Body of pancreas (tissue), 4 donors: ENCODE measurements around the gene DYNC2LI1. TPM values are rescaled to one million over a fixed set of nuclear protein-coding genes. Genes with fewer than 3 reads are reported as not detected.

ENCODE experiments used
- ATAC-seq: fragments of 150-250 bp; one replicate; pipeline ENCODE4 v1.9.1; 2016
- DNase-seq, 4 donors: peaks; one replicate each; pipeline ENCODE4 v3.0.0-alpha.2; 2019
- H3K27ac ChIP-seq, 4 donors: fragments of 200-600 bp; sonication (generic); 1 replicate in 3 of 4; 2 replicates in 1 of 4; pipeline versions ENCODE4 v1.5.1 to v1.6.1; 2016 to 2019; ENCODE audit warnings: mild to moderate bottlenecking in 1 of 4, mixed read lengths in 1 of 4, moderate library complexity in 1 of 4
- H3K27me3 ChIP-seq, 2 donors: fragments of 200-600 bp; sonication (generic); one replicate each; pipeline ENCODE4 v1.6.0; 2016; ENCODE audit warnings: mild to moderate bottlenecking in 1 of 2
- H3K36me3 ChIP-seq, 2 donors: fragments of 200-600 bp; sonication (generic); replicated peaks in 1 of 2; 2 replicates each; pipeline ENCODE4 v1.5.1; 2016; ENCODE audit warnings: low read depth in 2 of 2; ENCODE audit not compliant: insufficient read depth in 1 of 2
- H3K4me1 ChIP-seq: fragments of 200-600 bp; sonication (generic); one replicate; pipeline ENCODE4 v1.6.0; 2016
- H3K4me3 ChIP-seq, 2 donors: fragments of 200-600 bp; sonication (generic); 1 replicate in 1 of 2; 2 replicates in 1 of 2; pipeline ENCODE4 v1.5.1; 2016 to 2019
- H3K9me3 ChIP-seq, 3 donors: fragments of 200-600 bp; sonication (generic); 1 replicate in 2 of 3; 2 replicates in 1 of 3; pipeline ENCODE4 v1.5.1; 2016
- CTCF ChIP-seq, 7 experiments: fragments of 450-650 bp in 4 of 7; fragments of 200-600 bp in 3 of 7; sonication (generic) in 3 of 7; IDR thresholded peaks; one replicate each; pipeline ENCODE4 v1.5.1; 2016 to 2019; ENCODE audit warnings: antibody characterized with exemption in 7 of 7
- POLR2A ChIP-seq, 3 donors: fragments of 450-650 bp; IDR thresholded peaks; one replicate each; pipeline ENCODE4 v1.6.1; 2016; ENCODE audit warnings: antibody characterized with exemption in 3 of 3, mild to moderate bottlenecking in 2 of 3
- WGBS, 2 donors: methylation state at CpG; one replicate each; pipeline ENCODE4 v1.1.5; 2017; 5-methylcytosine and 5-hydroxymethylcytosine counted together
- intact Hi-C: fragments of 100-400 bp; cut with DNase I; formaldehyde crosslinking; loops from one replicate; pipeline ENCODE4 v1.15.1; 2023
- total RNA-seq, 2 donors: library from RNA; depleted of rRNA; stranded (reverse); fragments of >200 nt; gene quantifications; one replicate each; pipeline ENCODE4 v1.1.0, GENCODE V29; 2016

The DYNC2LI1 gene
- total RNA-seq, 2 donors from 2014 or later, result 21.0 to 21.4 TPM

GRCh38 chr2:43838560-43839267, 64.9 kb downstream of the DYNC2LI1 start, which contains the start of the genes ABCG5 and ABCG8:
Gene ABCG5, minus strand, starts transcription at chr2:43838839. Its CDS starts 160 bp downstream, at chr2:43838679.
Gene ABCG8, plus strand, starts transcription at chr2:43838971. Its CDS starts 83 bp downstream, at chr2:43839054.
- intact Hi-C loops, result no loop called here
- DNase-seq, result no peak
- 63 to 86% methylated on average over 13 to 20 of the region's 20 CpGs for WGBS, 2 donors
- Histone ChIP-seq H3K4me1 (no peaks in the 10 kb centered on the region), H3K9me3 (no peaks in the 10 kb centered on the region), H3K27ac (no peak within 1 kb of the TSS), H3K27me3 (no peaks in the 10 kb centered on the region), H3K4me3 (no peak within 1 kb of the TSS), H3K36me3 (no peaks in the 10 kb centered on the region)
- TF ChIP-seq POLR2A (IDR thresholded peaks at IDR 0.05), result no peak
- no peak for TF ChIP-seq CTCF (IDR thresholded peaks at IDR 0.05)
- no peak for ATAC-seq

- Histone ChIP-seq H3K4me1 (no peaks in the 10 kb centered on the region), H3K9me3 (no peaks in the 10 kb centered on the region), H3K27ac (no peak overlapping the region), H3K27me3 (no peaks in the 10 kb centered on the region), H3K4me3 (no peak overlapping the region), H3K36me3 (no peaks in the 10 kb centered on the region)
- intact Hi-C loops, result no loop called here
- 76 to 77% methylated on average over 14 of the region's 14 CpGs for WGBS, 2 donors
- ATAC-seq (no peak), DNase-seq (no peak)
- no peak for TF ChIP-seq CTCF (IDR thresholded peaks at IDR 0.05)
- no peak for TF ChIP-seq POLR2A (IDR thresholded peaks at IDR 0.05)
Measured at GRCh38 chr2:43839776-43840564, 66.1 kb downstream of the DYNC2LI1 start.

DNA sequence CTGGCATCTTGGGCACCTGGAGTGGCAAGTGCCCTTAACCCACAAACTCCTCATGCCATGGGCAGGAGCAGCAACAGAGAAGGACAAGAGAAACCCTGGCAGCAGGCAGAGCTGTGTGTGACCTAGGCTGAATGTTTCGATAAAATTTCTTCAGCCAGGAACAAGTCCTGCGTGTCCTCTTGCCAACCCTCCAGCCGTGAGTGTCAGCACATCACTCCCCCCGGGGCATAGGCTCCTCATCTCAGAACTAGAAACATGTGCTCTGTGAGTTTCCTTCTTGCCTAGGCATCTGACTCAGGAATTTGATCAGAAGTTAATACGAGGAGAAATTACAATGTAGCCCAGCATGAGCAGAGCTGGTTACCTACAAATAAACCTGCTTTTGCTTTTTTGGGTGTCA, 67.1 kb downstream of the DYNC2LI1 start:
- Histone ChIP-seq H3K27me3 (no peaks in the 10 kb centered on the region), H3K36me3 (no peaks in the 10 kb centered on the region), H3K27ac (no peak overlapping the region), H3K4me3 (no peak overlapping the region), H3K9me3 (no peaks in the 10 kb centered on the region), H3K4me1 (no peaks in the 10 kb centered on the region)
- TF ChIP-seq CTCF (IDR thresholded peaks at IDR 0.05) (no peak), POLR2A (IDR thresholded peaks at IDR 0.05) (no peak)
- DNase-seq, result no peak
- 62 to 71% methylated on average over 5 of the region's 5 CpGs for WGBS, 2 donors
- no peak for ATAC-seq
- intact Hi-C loops, result no loop called here

GRCh38 chr2:43841949-43842865, 68.4 kb downstream of the DYNC2LI1 start:
- no peak for DNase-seq
- Histone ChIP-seq H3K9me3 (no peaks in the 10 kb centered on the region), H3K4me1 (no peaks in the 10 kb centered on the region), H3K27ac (no peak overlapping the region), H3K27me3 (no peaks in the 10 kb centered on the region), H3K4me3 (no peak overlapping the region), H3K36me3 (no peaks in the 10 kb centered on the region)
- no peak for ATAC-seq
- 81 to 87% methylated on average over 14 of the region's 14 CpGs for WGBS, 2 donors
- intact Hi-C loops, result no loop called here
- no peak for TF ChIP-seq POLR2A (IDR thresholded peaks at IDR 0.05)
- TF ChIP-seq CTCF (IDR thresholded peaks at IDR 0.05), result no peak
